C4-2B (cell line): ENCODE results near the gene MS4A4A.

Experiments
- H3K27ac ChIP-seq: fragments of 450-650 bp; 2 replicates; pipeline ENCODE4 v1.5.1; 2017
- ZFX ChIP-seq: fragments of 450-650 bp; IDR thresholded peaks from 2 replicates; pipeline ENCODE4 v1.6.1; 2017
- TF ChIP-seq, protein P1 (sequence below): fragments of 450-650 bp; conservative IDR thresholded peaks from 2 replicates; pipeline ENCODE4 v1.5.1; 2017; ENCODE audit warnings: mild to moderate bottlenecking

Gene MS4A4A

DNA sequence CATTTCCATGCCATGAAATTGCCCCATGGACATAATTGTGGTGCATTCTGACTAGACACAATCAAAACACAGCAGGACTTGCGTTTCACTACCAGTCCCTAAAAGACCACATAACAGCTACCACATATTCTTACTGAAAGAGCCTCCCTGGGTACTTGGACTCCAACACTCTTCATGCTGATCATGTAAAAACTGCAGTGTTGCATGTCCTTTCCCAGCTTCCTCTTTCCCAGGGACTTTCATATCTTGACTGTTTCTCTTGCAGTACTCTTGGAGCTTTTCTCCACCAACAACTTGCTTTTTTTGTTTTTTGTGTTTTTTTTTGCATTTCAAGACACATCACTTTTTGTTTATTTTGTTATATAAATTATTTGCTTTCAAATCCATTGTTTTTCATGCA, 69.5 kb downstream of the MS4A4A start:
- TF ChIP-seq ZFX: no peak
- TF ChIP-seq, protein P1, sequence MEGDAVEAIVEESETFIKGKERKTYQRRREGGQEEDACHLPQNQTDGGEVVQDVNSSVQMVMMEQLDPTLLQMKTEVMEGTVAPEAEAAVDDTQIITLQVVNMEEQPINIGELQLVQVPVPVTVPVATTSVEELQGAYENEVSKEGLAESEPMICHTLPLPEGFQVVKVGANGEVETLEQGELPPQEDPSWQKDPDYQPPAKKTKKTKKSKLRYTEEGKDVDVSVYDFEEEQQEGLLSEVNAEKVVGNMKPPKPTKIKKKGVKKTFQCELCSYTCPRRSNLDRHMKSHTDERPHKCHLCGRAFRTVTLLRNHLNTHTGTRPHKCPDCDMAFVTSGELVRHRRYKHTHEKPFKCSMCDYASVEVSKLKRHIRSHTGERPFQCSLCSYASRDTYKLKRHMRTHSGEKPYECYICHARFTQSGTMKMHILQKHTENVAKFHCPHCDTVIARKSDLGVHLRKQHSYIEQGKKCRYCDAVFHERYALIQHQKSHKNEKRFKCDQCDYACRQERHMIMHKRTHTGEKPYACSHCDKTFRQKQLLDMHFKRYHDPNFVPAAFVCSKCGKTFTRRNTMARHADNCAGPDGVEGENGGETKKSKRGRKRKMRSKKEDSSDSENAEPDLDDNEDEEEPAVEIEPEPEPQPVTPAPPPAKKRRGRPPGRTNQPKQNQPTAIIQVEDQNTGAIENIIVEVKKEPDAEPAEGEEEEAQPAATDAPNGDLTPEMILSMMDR: no peak
- no peak overlapping the region for H3K27ac ChIP-seq

GRCh38 chr11:60357771-60358170, 77.3 kb downstream of the MS4A4A start:
- no peak overlapping the region for H3K27ac ChIP-seq
- no peak for TF ChIP-seq ZFX
- TF ChIP-seq, protein P1: no peak
